ENCODE measurements around the gene SOX10.

The SOX10 gene

DNA sequence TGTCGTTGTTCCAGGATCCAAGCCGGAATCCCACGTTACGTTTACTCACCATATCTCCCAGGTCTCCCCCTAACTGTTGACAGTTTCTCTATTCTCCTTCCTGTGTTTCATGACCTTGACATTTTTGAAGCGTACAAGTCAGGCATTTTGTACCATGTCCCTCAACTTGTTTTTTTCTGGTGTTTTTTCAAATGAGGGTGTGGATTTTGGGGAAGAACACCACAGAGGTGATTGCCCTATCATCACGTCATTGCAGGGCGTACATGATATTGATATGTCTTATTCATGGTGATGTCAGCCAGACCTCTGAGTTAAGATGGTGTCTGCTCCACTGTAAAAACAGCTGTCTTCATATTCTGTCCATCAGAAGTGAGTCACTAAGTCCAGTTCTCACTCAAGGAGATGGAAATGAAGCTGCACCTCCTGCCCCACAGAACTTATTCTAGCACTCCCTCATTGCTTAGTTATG is 28.3 kb upstream of the SOX10 start:
- WGBS (ENCODE audit: insufficient coverage, insufficient read length), result no CpG with 5 or more reads among the region's 7 CpGs
- Histone ChIP-seq H3K4me1 (ENCODE audit: control insufficient read depth, insufficient read depth, low read length) (no peaks in the 10 kb centered on the region; the same call in 1 of the 2 replicates), H3K36me3 (ENCODE audit: control insufficient read depth, insufficient read depth, low read length) (no peaks in the 10 kb centered on the region), H3K4me3 (ENCODE audit: low read length) (no peak overlapping the region), H3K27ac (ENCODE audit: low read length) (no peak overlapping the region), H3K9me3 (ENCODE audit: control insufficient read depth, insufficient read depth, low read length) (no peaks in the 10 kb centered on the region), H3K27me3 (ENCODE audit: control insufficient read depth, insufficient read depth, low read length) (no peaks in the 10 kb centered on the region)
- no peak for DNase-seq (ENCODE audit: low read depth, low spot score)

DNA sequence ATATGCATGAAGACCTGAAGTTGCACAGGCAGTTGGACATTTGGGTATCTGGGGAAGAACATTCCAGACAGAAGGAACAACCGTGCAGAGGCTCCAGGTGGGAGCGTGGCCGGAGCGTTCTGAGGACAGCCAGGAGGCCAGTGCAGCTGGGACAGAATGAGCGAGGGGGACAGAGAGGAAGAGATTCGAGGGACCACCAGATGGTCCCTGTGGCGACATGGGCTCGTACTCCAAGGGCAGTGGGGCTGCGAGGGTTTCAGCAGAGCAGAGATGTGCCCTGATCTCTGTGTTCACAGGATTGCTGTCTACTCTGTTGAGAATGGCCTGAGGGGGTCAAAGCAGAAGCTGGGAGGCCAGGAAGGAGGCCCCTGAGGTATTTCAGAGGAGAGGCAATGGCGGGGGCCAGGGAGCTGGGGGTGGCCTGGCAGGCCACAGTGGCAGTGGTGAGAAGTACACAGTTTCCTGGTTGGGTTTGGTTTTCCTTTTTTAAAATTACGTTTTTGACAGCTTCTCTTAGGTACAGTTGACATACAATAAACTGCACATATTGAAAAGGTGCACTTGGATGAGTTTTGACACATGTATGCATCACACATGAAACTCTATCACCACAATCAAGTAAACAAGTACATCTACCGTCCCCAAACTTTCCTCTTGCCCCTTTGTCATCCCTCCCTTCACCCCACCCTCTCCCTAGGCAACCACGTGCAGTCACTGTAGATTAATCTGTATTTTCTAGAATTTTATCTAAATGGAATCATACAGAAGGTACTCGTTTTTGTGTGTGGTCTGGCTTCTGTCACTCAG is 24.8 kb upstream of the SOX10 start:
- DNase-seq (ENCODE audit: low read depth, low spot score), result no peak
- H3K9me3 ChIP-seq (ENCODE audit: control insufficient read depth, insufficient read depth, low read length), result no peaks in the 10 kb centered on the region
- no peaks in the 10 kb centered on the region for H3K4me1 ChIP-seq (ENCODE audit: control insufficient read depth, insufficient read depth, low read length)
- WGBS (ENCODE audit: insufficient coverage, insufficient read length), result no CpG with 5 or more reads among the region's 14 CpGs
- no peak overlapping the region for H3K27ac ChIP-seq (ENCODE audit: low read length)
- H3K27me3 ChIP-seq (ENCODE audit: control insufficient read depth, insufficient read depth, low read length), result no peaks in the 10 kb centered on the region
- H3K4me3 ChIP-seq (ENCODE audit: low read length), result no peak overlapping the region
- no peaks in the 10 kb centered on the region for H3K36me3 ChIP-seq (ENCODE audit: control insufficient read depth, insufficient read depth, low read length)

GRCh38 chr22:38007330-38007902 is 23.1 kb upstream of the SOX10 start:
- H3K27me3 ChIP-seq (ENCODE audit: control insufficient read depth, insufficient read depth, low read length), result no peaks in the 10 kb centered on the region
- WGBS (ENCODE audit: insufficient coverage, insufficient read length), result no CpG with 5 or more reads among the region's 13 CpGs
- no peak overlapping the region for H3K4me3 ChIP-seq (ENCODE audit: low read length)
- DNase-seq (ENCODE audit: low read depth, low spot score), result no peak
- H3K27ac ChIP-seq (ENCODE audit: low read length), result no peak overlapping the region
- no peaks in the 10 kb centered on the region for H3K9me3 ChIP-seq (ENCODE audit: control insufficient read depth, insufficient read depth, low read length)
- no peaks in the 10 kb centered on the region for H3K4me1 ChIP-seq (ENCODE audit: control insufficient read depth, insufficient read depth, low read length)
- H3K36me3 ChIP-seq (ENCODE audit: control insufficient read depth, insufficient read depth, low read length), result no peaks in the 10 kb centered on the region

DNA sequence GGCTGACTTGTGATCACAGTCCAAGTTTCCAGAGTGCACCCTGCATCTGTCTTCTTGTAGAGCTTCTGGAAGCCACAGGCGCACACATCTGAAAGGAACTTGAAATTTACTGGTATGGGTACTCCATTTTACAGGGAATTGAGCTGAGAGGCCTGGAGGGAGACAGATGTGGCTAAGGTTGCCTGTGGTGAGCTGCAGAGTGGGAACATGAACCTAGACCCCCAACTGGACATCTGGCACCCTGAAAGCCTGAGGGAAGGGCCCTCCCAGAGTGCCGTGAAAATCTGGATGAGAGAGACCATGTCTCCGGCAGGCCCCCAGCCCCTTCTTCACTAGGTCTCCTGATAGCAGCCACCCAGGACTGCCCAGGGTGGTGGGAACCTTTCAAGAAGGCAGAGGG is 22.6 kb upstream of the SOX10 start:
- H3K4me3 ChIP-seq (ENCODE audit: low read length), result no peak overlapping the region
- no peaks in the 10 kb centered on the region for H3K4me1 ChIP-seq (ENCODE audit: control insufficient read depth, insufficient read depth, low read length)
- H3K36me3 ChIP-seq (ENCODE audit: control insufficient read depth, insufficient read depth, low read length), result no peaks in the 10 kb centered on the region
- WGBS (ENCODE audit: insufficient coverage, insufficient read length), result no CpG with 5 or more reads among the region's 3 CpGs
- H3K27ac ChIP-seq (ENCODE audit: low read length), result no peak overlapping the region
- DNase-seq (ENCODE audit: low read depth, low spot score), result no peak
- no peaks in the 10 kb centered on the region for H3K9me3 ChIP-seq (ENCODE audit: control insufficient read depth, insufficient read depth, low read length)
- no peaks in the 10 kb centered on the region for H3K27me3 ChIP-seq (ENCODE audit: control insufficient read depth, insufficient read depth, low read length)

DNA sequence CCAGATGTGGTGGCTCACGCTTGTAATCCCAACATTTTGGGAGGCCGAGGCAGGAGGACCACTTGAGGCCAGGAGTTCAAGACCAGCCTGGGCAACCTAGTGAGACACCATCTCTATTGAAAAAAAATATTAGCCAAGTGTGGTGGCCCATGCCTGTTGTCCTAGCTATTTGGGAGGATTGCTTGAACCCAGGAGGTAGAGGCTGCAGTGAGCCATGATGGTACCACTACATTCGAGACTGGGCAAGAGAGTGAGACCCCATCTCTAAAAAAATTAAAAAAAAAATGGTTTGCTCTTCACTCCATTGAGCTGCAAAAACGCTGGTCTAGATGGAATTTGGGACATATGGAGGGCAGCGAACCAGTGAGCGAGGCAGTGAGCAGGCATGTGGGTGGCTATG is 21.6 kb upstream of the SOX10 start:
- Histone ChIP-seq H3K36me3 (ENCODE audit: control insufficient read depth, insufficient read depth, low read length) (no peaks in the 10 kb centered on the region), H3K4me1 (ENCODE audit: control insufficient read depth, insufficient read depth, low read length) (no peaks in the 10 kb centered on the region), H3K4me3 (ENCODE audit: low read length) (no peak overlapping the region), H3K27ac (ENCODE audit: low read length) (no peak overlapping the region), H3K27me3 (ENCODE audit: control insufficient read depth, insufficient read depth, low read length) (no peaks in the 10 kb centered on the region), H3K9me3 (ENCODE audit: control insufficient read depth, insufficient read depth, low read length) (no peaks in the 10 kb centered on the region)
- WGBS (ENCODE audit: insufficient coverage, insufficient read length), result no CpG with 5 or more reads among the region's 6 CpGs
- no peak for DNase-seq (ENCODE audit: low read depth, low spot score)

DNA sequence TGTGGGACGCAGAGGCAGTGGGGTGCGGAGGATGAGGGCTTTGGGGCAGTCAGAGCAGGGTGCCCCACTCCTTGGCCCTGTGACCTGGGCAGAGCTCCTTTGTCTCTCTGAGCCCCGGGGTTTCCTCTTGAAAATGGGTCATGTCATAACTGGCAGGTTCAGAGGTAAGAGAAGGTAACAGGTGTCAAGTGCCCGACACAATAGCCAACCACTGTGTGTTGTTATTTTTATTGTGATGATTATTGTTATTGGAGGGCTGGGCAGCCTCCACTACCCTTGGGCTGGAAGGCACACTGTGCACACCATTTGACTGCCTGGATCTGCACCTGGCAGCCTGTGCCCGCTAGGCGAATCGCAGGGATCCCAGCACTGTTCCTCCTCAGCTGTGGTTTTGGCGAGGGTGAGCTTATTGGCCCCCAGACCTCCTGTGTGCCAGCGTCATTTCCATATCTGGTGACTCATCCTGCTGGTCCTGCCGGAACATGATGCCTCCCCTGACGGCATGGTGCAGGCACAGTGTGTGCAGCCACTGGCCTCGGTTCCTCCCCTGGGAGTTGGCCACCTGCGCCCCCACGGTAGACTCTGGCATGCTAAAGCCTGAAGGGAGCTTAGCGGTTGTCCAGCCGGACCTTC is 15.4 kb upstream of the SOX10 start:
- no peak overlapping the region for H3K4me3 ChIP-seq (ENCODE audit: low read length)
- H3K27ac ChIP-seq (ENCODE audit: low read length), result no peak overlapping the region
- no peaks in the 10 kb centered on the region for H3K27me3 ChIP-seq (ENCODE audit: control insufficient read depth, insufficient read depth, low read length)
- H3K36me3 ChIP-seq (ENCODE audit: control insufficient read depth, insufficient read depth, low read length), result no peaks in the 10 kb centered on the region
- peaks cover 2% of the 10 kb centered on the region; the same call in 1 of the 2 replicates for H3K4me1 ChIP-seq (ENCODE audit: control insufficient read depth, insufficient read depth, low read length)
- DNase-seq (ENCODE audit: low read depth, low spot score), result no peak
- no CpG with 5 or more reads among the region's 16 CpGs for WGBS (ENCODE audit: insufficient coverage, insufficient read length)
- H3K9me3 ChIP-seq (ENCODE audit: control insufficient read depth, insufficient read depth, low read length), result no peaks in the 10 kb centered on the region

GRCh38 chr22:37999236-37999635 is 14.9 kb upstream of the SOX10 start:
- Histone ChIP-seq H3K9me3 (ENCODE audit: control insufficient read depth, insufficient read depth, low read length) (no peaks in the 10 kb centered on the region), H3K27ac (ENCODE audit: low read length) (no peak overlapping the region), H3K36me3 (ENCODE audit: control insufficient read depth, insufficient read depth, low read length) (no peaks in the 10 kb centered on the region), H3K4me1 (ENCODE audit: control insufficient read depth, insufficient read depth, low read length) (peaks cover 2% of the 10 kb centered on the region; the same call in 1 of the 2 replicates), H3K27me3 (ENCODE audit: control insufficient read depth, insufficient read depth, low read length) (no peaks in the 10 kb centered on the region), H3K4me3 (ENCODE audit: low read length) (no peak overlapping the region)
- no peak for DNase-seq (ENCODE audit: low read depth, low spot score)
- WGBS (ENCODE audit: insufficient coverage, insufficient read length), result no CpG with 5 or more reads among the region's 10 CpGs

DNA sequence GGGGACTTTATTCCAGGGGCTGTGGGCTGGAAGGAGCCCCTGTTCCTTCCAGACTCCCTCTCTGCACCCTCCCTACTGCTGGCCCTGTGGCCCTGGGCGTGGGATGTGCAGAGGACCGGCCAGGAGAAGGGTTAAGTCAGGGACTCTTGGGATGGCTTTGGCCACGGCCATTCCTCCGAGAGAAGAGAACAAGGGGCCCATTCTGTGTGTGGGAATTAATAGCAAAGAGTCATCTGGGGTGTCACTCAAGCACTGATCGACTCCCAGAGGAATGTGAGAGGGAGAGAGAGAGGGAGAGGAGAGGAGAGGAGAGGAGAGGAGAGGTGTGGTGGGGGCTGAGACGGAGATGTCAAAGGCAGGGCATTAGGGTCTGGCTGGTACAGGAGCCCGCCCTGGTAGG is 14.2 kb upstream of the SOX10 start:
- no peak overlapping the region for H3K27ac ChIP-seq (ENCODE audit: low read length)
- no peaks in the 10 kb centered on the region for H3K36me3 ChIP-seq (ENCODE audit: control insufficient read depth, insufficient read depth, low read length)
- WGBS (ENCODE audit: insufficient coverage, insufficient read length), result no CpG with 5 or more reads among the region's 7 CpGs
- DNase-seq (ENCODE audit: low read depth, low spot score), result no peak
- no peaks in the 10 kb centered on the region for H3K27me3 ChIP-seq (ENCODE audit: control insufficient read depth, insufficient read depth, low read length)
- H3K9me3 ChIP-seq (ENCODE audit: control insufficient read depth, insufficient read depth, low read length), result no peaks in the 10 kb centered on the region
- H3K4me3 ChIP-seq (ENCODE audit: low read length), result no peak overlapping the region
- H3K4me1 ChIP-seq (ENCODE audit: control insufficient read depth, insufficient read depth, low read length), result peaks cover 3% of the 10 kb centered on the region; the same call in 1 of the 2 replicates

DNA sequence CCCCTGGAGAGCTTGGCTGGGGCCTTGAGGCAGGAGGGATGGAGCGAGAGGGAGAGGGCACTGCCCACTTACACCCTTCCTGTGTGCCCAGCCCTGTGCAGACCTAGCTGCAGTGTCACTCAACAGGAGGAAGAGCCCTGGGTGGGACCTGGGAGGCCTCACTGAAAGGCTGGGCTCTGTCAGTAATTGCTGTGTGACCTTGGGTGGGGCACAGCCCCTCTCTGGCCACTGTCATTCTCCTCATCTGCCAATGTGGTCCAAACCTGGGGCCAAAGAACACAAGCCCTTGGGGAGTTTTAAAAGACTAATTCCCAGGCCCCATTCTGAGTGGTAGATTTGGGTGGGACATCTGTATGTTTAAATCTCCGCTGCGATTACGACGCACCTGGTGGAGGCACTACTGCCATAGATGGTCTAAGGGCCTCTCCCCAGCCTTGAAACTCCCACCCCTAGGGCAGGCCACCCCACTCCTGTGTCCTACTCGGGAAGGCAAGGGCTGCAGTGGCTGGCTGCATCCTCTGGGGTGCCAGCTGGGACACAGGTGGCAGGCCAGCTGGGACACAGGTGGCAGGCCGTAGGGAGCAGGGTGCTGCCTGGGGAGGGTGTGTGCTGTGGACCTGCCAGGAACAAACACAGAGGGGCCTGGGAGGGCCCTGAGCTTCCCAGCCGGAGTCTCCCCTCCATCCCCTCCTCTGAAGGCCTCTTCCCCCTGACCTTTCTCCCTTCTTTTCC is 12.3 kb upstream of the SOX10 start:
- no peak for DNase-seq (ENCODE audit: low read depth, low spot score)
- no CpG with 5 or more reads among the region's 8 CpGs for WGBS (ENCODE audit: insufficient coverage, insufficient read length)
- Histone ChIP-seq H3K27me3 (ENCODE audit: control insufficient read depth, insufficient read depth, low read length) (no peaks in the 10 kb centered on the region), H3K4me1 (ENCODE audit: control insufficient read depth, insufficient read depth, low read length) (peaks cover 3% of the 10 kb centered on the region; the same call in 1 of the 2 replicates), H3K36me3 (ENCODE audit: control insufficient read depth, insufficient read depth, low read length) (no peaks in the 10 kb centered on the region), H3K9me3 (ENCODE audit: control insufficient read depth, insufficient read depth, low read length) (no peaks in the 10 kb centered on the region), H3K4me3 (ENCODE audit: low read length) (no peak overlapping the region), H3K27ac (ENCODE audit: low read length) (no peak overlapping the region)

DNA sequence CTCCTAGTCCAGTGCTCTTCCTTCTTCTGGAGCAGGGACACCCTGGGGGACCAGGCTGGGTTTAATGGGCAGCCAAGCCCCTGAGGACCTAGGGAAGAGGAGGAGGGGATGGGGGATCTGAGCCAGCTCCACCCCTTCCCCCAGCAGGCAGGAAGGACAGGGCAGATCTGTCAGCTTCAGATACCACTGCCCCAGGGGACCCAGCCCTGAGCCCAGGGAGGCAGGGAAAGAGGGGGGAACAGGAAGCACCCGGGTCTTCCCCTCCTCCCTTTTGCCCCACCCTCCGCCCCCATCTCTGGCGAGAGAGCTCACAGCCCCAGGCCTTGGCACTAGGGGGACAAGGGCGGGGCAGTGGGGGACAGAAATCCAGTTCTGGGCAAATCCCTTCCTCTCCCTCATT is 11.7 kb upstream of the SOX10 start:
- H3K4me3 ChIP-seq (ENCODE audit: low read length), result no peak overlapping the region
- no CpG with 5 or more reads among the region's 4 CpGs for WGBS (ENCODE audit: insufficient coverage, insufficient read length)
- no peaks in the 10 kb centered on the region for H3K36me3 ChIP-seq (ENCODE audit: control insufficient read depth, insufficient read depth, low read length)
- H3K9me3 ChIP-seq (ENCODE audit: control insufficient read depth, insufficient read depth, low read length), result no peaks in the 10 kb centered on the region
- H3K27me3 ChIP-seq (ENCODE audit: control insufficient read depth, insufficient read depth, low read length), result no peaks in the 10 kb centered on the region
- DNase-seq (ENCODE audit: low read depth, low spot score), result no peak
- no peak overlapping the region for H3K27ac ChIP-seq (ENCODE audit: low read length)
- H3K4me1 ChIP-seq (ENCODE audit: control insufficient read depth, insufficient read depth, low read length), result peaks cover 3% of the 10 kb centered on the region; the same call in 1 of the 2 replicates
